Measurements from ENCODE around the gene C1orf94. TPM values are rescaled to one million over a fixed set of nuclear protein-coding genes. Genes with fewer than 3 reads are reported as not detected.

The C1orf94 gene, protein sequence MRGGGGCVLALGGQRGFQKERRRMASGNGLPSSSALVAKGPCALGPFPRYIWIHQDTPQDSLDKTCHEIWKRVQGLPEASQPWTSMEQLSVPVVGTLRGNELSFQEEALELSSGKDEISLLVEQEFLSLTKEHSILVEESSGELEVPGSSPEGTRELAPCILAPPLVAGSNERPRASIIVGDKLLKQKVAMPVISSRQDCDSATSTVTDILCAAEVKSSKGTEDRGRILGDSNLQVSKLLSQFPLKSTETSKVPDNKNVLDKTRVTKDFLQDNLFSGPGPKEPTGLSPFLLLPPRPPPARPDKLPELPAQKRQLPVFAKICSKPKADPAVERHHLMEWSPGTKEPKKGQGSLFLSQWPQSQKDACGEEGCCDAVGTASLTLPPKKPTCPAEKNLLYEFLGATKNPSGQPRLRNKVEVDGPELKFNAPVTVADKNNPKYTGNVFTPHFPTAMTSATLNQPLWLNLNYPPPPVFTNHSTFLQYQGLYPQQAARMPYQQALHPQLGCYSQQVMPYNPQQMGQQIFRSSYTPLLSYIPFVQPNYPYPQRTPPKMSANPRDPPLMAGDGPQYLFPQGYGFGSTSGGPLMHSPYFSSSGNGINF
- total RNA-seq (not detected), total RNA-seq (0 reads per million in 2 donors)

DNA sequence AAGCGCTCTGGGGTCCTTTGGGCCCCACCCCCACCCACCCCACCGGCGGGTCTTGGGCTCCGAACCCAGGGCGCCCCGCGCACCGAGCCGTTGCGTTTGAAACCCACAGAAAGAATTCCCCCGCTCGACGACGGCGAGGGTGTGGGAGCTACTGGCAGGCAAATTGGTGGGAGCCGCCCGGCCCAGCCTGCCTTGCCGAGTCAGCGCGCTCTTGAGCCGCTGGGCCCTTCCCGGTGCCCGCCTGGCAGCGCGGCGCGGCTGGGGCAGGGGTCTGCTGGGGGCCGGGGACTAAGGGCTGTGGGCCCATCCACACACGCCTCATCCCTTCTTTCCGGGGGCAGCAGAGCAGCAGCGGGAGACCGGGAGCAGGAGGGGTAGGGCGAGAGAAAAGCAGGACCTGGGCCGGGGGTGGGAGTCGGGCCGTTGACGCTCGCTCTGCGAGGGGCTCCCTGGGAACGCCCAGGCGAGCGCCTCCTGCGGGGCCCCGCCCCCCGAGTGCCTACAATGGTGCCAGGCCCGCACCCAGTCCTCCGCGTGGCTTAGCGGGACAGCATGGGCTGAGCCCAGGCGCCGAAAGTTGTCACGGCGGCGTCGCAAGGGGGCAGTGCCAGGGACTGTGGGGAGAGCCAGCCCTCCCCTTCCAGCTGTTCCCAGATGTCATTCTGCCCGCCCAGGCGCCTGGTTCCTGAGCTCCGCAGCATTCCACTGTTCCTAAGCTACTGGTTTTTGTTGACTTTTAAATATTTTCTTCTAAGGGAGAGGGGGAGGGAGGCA, at the start of gene C1orf94:
C1orf94 (plus strand) TSS at position 78 of the 774 bp plus-strand sequence. CDS start 883 bp downstream, outside the sequence.
- H3K9me3 ChIP-seq (ENCODE audit: control insufficient read depth, low read length, poor library complexity, severe bottlenecking): no peaks in the 10 kb centered on the region
- peaks cover 61% of the 10 kb centered on the region for H3K27me3 Mint-ChIP-seq
- H3K4me3 Mint-ChIP-seq: no peak within 1 kb of the TSS
- no peaks in the 10 kb centered on the region for H3K4me1 Mint-ChIP-seq
- H3K27ac Mint-ChIP-seq: no peak within 1 kb of the TSS
- ATAC-seq (no peak), DNase-seq (no peak)
- H3K36me3 Mint-ChIP-seq (ENCODE audit: low read depth): no peaks in the 10 kb centered on the region

DNA sequence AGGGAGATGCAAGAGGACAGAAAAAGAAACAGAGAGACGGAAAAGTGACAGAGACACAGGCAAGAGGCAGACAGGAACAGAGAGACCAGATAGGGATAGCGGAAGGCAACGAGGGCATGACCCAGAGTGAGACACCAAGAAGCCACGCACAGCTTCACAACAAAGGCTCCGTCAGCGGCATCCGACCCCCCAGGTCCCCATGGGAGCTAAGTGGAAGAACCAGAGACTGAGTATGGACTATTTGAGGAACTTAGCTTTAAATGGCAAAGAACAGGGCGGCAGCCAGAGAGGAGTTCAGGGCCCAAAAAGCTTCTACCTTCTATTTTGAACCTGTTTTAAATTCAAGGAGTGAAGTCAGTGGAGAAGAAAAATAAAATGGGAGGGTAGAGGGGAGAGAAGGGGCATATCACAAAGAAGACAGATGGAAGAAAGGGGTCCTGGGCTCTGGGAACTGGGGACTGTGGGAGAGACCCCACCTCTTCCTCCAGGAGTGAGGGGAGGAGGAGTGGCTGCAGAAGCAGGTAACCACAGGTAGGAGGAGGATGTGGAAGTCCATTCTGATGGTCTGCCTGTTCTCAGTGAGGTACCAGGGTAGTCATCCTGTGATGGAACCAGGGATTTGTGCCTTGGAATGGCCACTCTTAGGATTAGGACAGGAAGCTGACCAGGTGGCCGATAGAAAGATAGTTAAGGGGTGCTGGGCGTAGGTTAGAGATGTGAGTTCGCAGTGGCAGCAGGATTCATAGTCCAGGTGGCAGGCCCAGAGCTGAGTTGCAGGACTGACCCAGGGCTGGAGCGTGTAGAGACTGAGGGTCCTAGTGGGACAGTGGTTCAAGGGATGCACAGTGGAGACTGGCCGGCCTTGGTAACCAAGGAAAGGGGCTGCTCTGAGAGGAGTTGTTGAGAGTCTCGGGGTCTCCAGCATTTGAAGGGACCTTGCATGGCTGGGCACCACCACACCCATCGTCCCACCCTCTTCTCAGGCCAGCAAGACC, 49.4 kb upstream of the C1orf94 start:
- peaks cover 21% of the 10 kb centered on the region for H3K27me3 Mint-ChIP-seq
- no peaks in the 10 kb centered on the region for H3K9me3 ChIP-seq (ENCODE audit: control insufficient read depth, low read length, poor library complexity, severe bottlenecking)
- no peaks in the 10 kb centered on the region for H3K36me3 Mint-ChIP-seq (ENCODE audit: low read depth)
- ATAC-seq: no peak
- no peaks in the 10 kb centered on the region for H3K4me1 Mint-ChIP-seq
- no peak for DNase-seq
- no peak overlapping the region for H3K27ac Mint-ChIP-seq
- no peak overlapping the region for H3K4me3 Mint-ChIP-seq

DNA sequence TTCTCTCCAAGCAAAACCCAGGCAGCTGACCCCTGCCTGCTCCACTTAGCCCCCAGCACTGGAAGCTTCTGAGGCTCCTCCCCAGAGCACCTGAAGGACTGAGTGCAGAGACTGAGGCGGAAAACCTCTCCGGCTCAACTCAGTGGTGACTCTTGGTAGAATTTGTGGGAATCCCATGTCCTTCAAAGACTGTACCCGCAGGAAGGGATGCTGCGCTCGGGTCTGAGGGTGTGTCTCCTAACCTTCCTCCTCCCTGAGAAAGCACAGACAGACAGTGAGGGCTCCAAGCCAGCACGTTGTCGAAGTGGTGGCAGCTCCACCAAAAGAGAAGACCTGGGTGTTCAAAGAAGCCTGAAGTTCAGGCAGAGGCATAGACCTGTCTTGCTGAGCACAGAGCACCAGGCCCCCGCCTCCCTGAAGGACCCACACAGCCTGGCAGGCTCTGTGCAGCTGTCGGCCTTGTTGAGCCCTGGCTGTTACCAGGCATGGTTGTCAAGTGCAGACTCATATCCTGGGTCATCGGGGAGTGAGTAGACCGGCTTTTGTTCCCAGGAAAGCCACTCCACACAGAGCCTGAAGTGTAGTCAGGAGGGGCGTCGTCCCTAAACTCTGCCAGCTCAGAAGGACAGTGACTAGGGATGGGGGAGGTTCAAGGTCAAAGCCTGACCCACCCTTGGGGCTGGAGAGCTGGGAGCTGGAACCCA, 48.4 kb upstream of the C1orf94 start:
- no peak for DNase-seq
- H3K9me3 ChIP-seq (ENCODE audit: control insufficient read depth, low read length, poor library complexity, severe bottlenecking): no peaks in the 10 kb centered on the region
- no peak overlapping the region for H3K27ac Mint-ChIP-seq
- H3K4me3 Mint-ChIP-seq: no peak overlapping the region
- no peaks in the 10 kb centered on the region for H3K4me1 Mint-ChIP-seq
- H3K36me3 Mint-ChIP-seq (ENCODE audit: low read depth): no peaks in the 10 kb centered on the region
- no peak for ATAC-seq
- H3K27me3 Mint-ChIP-seq: peaks cover 22% of the 10 kb centered on the region

DNA sequence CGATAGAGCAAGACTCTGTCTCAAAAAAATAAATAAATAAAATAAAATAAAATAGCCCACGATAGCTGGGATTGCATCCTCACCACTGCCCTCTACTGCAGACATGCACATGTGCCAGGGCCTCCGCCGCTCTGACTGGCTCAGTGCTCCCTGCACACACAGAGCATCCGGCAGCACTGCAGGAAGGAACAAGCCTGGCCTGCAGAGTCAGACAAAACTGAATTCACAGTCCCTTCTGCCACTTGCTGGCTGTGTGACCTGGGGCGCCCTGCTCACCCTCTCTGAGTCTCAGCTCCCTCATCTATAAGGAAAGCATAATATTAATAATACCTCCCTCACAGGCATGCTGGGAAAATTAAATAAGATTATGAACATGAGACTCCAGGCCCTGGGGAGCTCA, 47.1 kb upstream of the C1orf94 start:
- ATAC-seq: no peak
- Mint-ChIP-seq H3K27ac (no peak overlapping the region), H3K27me3 (peaks cover 22% of the 10 kb centered on the region), H3K4me3 (no peak overlapping the region), H3K4me1 (no peaks in the 10 kb centered on the region), H3K36me3 (ENCODE audit: low read depth) (no peaks in the 10 kb centered on the region)
- no peak for DNase-seq
- H3K9me3 ChIP-seq (ENCODE audit: control insufficient read depth, low read length, poor library complexity, severe bottlenecking): no peaks in the 10 kb centered on the region

DNA sequence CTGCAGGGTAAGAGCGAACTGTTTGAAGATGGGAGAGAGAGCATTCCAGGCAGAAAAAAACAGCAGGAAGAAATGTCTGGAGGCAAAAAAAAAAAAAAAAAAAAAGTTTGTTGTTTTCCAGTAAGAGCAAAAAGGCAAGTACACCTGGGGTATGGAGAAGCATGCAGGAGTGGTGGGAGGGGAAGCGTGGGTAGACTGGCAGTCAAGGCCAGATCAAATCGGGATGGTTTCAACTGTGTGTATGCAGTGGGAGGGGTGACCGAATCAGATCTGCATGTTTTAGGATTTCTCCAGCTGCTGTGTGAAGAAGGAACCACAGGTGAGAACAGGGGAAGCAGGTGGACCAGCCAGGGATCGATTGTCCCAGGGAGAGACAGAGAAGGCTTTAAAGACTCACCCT, 46.4 kb upstream of the C1orf94 start:
- no peak overlapping the region for H3K4me3 Mint-ChIP-seq
- no peak overlapping the region for H3K27ac Mint-ChIP-seq
- H3K36me3 Mint-ChIP-seq (ENCODE audit: low read depth): no peaks in the 10 kb centered on the region
- no peaks in the 10 kb centered on the region for H3K9me3 ChIP-seq (ENCODE audit: control insufficient read depth, low read length, poor library complexity, severe bottlenecking)
- DNase-seq (no peak), ATAC-seq (no peak)
- peaks cover 22% of the 10 kb centered on the region for H3K27me3 Mint-ChIP-seq
- no peaks in the 10 kb centered on the region for H3K4me1 Mint-ChIP-seq

DNA sequence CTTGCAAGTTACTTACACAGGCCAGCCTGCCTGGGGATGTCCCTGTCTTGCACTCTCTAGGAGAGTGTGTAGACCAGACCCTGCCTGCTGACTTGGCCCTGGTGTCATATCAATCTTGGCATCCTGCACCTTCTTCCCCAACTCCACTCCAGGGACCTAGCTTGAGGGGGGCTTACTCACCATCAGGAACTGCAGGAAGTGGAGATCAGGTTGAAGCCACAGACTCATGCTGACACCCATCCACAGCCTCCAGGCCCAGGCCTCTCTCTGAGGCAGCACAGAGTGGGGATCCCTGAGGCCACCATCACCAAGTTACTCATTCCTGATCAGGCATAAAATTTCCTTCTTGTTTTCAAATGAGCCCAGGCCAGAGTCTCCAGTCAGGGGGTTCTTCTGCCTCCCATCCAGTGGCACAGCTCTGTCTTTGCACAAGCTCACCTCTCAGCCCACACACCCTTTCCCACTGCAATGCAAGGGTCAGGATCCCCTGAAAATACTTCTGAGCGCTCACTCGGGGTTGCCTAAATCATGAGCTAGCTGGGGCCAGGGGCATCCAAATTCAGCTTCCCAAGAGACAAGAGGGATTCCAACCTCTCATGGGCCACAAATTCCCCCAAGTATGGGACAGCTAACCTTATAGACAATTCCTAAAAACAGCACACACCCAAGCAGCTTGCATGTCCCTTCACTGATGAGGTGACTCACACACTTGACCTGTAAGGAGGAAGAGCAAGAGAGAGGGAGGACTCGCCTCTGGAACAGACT, 45.1 kb upstream of the C1orf94 start:
- Mint-ChIP-seq H3K36me3 (ENCODE audit: low read depth) (no peaks in the 10 kb centered on the region), H3K4me1 (no peaks in the 10 kb centered on the region), H3K27ac (no peak overlapping the region), H3K4me3 (no peak overlapping the region), H3K27me3 (peaks cover 22% of the 10 kb centered on the region)
- no peaks in the 10 kb centered on the region for H3K9me3 ChIP-seq (ENCODE audit: control insufficient read depth, low read length, poor library complexity, severe bottlenecking)
- ATAC-seq (no peak), DNase-seq (no peak)

DNA sequence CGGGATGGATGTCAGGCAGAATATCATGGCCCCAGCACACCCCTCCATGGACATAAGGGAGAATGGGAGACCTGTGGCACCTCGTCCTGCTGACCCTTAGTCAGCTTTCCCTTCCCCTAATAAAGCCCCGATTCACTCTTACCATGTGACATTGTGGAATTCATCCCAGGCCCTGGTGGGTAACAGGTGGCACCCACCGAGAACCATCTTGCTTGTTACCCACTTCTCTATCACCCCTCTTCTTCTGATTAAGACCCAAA, 44.6 kb upstream of the C1orf94 start:
- H3K9me3 ChIP-seq (ENCODE audit: control insufficient read depth, low read length, poor library complexity, severe bottlenecking): no peaks in the 10 kb centered on the region
- Mint-ChIP-seq H3K27ac (no peak overlapping the region), H3K4me1 (no peaks in the 10 kb centered on the region), H3K27me3 (peaks cover 22% of the 10 kb centered on the region), H3K36me3 (ENCODE audit: low read depth) (no peaks in the 10 kb centered on the region), H3K4me3 (no peak overlapping the region)
- no peak for ATAC-seq
- DNase-seq: no peak

DNA sequence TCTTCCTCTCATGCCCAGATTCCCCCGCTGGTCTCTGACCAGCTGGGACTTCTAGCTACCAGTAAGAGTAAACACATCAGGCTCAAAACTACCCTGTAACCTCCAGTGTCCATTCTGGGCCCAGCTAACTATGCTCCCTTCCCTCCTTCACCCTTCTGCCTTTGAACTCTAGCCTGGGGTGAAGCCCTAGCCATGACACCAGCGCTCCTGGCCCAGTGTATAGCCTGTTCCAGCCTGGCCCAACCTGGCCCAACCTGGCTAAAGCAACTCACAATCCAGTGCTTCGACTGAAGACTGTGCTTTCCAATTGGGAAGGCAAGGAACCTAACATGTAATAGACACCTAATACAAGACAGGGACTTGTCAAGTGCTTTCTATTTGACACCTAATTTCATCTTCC, 39.3 kb upstream of the C1orf94 start:
- no peak overlapping the region for H3K4me3 Mint-ChIP-seq
- H3K36me3 Mint-ChIP-seq (ENCODE audit: low read depth): no peaks in the 10 kb centered on the region
- DNase-seq (no peak), ATAC-seq (no peak)
- no peaks in the 10 kb centered on the region for H3K4me1 Mint-ChIP-seq
- H3K27ac Mint-ChIP-seq: no peak overlapping the region
- H3K27me3 Mint-ChIP-seq: peaks cover 6% of the 10 kb centered on the region
- no peaks in the 10 kb centered on the region for H3K9me3 ChIP-seq (ENCODE audit: control insufficient read depth, low read length, poor library complexity, severe bottlenecking)

DNA sequence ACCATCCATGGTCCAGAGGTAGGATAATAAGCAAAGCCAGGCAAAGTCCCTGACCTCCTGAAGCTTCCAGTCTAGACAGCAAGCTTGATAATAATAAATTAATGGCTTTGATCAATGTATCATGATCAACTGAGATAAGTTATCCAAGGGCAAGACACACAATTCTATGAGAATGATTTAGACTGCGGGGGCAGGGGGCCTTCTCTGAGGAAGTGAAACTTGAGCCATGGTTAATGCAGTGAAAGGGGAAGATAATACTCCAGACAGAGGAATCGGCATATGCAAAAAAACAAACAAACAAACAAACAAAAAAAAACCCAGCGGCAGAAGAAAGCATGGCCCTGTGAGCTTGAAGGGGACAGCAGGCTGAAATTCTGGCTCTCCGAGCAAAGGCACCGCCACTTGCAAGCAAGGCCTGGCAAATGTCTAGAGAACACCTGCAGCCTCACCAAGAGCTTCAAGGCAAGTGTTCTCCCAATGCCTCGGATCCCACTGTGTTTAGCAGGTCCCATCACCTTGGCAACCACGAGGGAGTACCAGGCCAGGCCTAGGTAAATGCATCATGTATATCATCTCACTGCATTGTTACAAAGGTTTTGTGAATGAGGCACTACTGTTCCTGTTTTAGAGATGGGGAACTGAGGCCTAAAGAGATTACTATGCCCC, 36.6 kb upstream of the C1orf94 start:
- ATAC-seq (no peak), DNase-seq (no peak)
- H3K4me3 Mint-ChIP-seq: no peak overlapping the region
- no peaks in the 10 kb centered on the region for H3K9me3 ChIP-seq (ENCODE audit: control insufficient read depth, low read length, poor library complexity, severe bottlenecking)
- peaks cover 22% of the 10 kb centered on the region for H3K27me3 Mint-ChIP-seq
- no peak overlapping the region for H3K27ac Mint-ChIP-seq
- no peaks in the 10 kb centered on the region for H3K36me3 Mint-ChIP-seq (ENCODE audit: low read depth)
- H3K4me1 Mint-ChIP-seq: no peaks in the 10 kb centered on the region

DNA sequence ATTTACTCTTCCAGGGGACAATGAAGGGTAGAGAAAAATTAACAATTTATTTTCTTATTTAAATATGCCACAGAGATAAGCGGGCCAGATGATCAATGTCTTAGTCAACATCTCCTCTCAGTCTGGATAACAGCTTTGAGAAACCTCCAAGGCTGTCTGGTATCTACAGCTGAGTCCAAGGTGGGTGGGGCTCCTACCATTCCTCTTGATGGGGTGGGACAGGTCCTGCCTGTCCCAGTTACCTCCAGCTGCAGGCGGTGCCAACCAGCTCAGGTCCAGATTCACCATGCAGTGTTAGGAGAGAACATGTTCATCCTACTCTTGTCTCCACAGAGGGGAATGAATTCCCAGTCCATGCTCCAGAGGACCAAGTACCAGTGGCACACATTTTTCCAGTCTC, 32.7 kb upstream of the C1orf94 start:
- Mint-ChIP-seq H3K4me1 (no peaks in the 10 kb centered on the region), H3K27me3 (peaks cover 31% of the 10 kb centered on the region), H3K36me3 (ENCODE audit: low read depth) (no peaks in the 10 kb centered on the region), H3K27ac (no peak overlapping the region), H3K4me3 (no peak overlapping the region)
- no peaks in the 10 kb centered on the region for H3K9me3 ChIP-seq (ENCODE audit: control insufficient read depth, low read length, poor library complexity, severe bottlenecking)
- ATAC-seq: no peak
- DNase-seq: no peak

DNA sequence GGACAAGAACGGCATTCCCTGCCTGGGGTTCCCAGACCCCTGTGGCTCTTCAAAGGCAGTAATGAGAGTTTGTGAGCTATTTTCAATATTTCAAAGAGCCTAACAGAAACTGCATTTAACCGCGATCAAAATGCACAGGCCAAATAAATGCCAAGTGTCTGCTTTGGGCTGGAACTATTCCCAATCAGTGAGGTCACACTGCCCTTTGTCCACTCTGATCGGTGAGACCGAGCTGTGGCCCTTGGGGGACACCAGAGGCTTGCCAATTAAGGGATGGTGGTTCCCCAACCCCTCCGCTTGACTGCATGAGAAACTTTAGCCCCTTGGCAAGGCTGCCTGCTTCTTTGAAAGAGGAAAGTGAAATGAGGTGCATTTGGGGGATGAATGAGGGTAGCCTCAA, 31.9 kb upstream of the C1orf94 start:
- Mint-ChIP-seq H3K27ac (no peak overlapping the region), H3K36me3 (ENCODE audit: low read depth) (no peaks in the 10 kb centered on the region)

More for the DNA sequence above, 31.9 kb upstream of the C1orf94 start:
- H3K27me3 Mint-ChIP-seq: peaks cover 35% of the 10 kb centered on the region
- ATAC-seq: no peak
- H3K4me3 Mint-ChIP-seq: no peak overlapping the region
- H3K9me3 ChIP-seq (ENCODE audit: control insufficient read depth, low read length, poor library complexity, severe bottlenecking): no peaks in the 10 kb centered on the region
- H3K4me1 Mint-ChIP-seq: no peaks in the 10 kb centered on the region
- DNase-seq: no peak

Measured in T-helper 17 cell (primary cell).